HEK293T (cell line): ENCODE measurements around the gene JARID2.

Experiments used
- ARNT ChIP-seq: fragments of 450-650 bp; IDR thresholded peaks from 2 replicates; pipeline ENCODE4 v1.6.1; 2017; ENCODE audit warnings: mild to moderate bottlenecking
- FOXM1 ChIP-seq: fragments of 450-650 bp; IDR thresholded peaks from 2 replicates; pipeline ENCODE4 v1.6.1; 2017; ENCODE audit warnings: mild to moderate bottlenecking, borderline replicate concordance
- HDGF ChIP-seq: fragments of 450-650 bp; IDR thresholded peaks from 2 replicates; pipeline ENCODE4 v1.6.1; 2017; ENCODE audit warnings: antibody characterized with exemption, borderline replicate concordance

- TF ChIP-seq FOXM1 (no peak), ARNT (no peak), HDGF (no peak)
These were observed 50.4 kb downstream of the JARID2 start for GRCh38 chr6:15296249-15296648.
